Epithelial cell of proximal tubule (primary cell): Measurements from ENCODE around the gene TMEM61. TPM values are rescaled to one million over a fixed set of nuclear protein-coding genes. Genes with fewer than 3 reads are reported as not detected.

Experiments used
- DNase-seq: peaks from one replicate; pipeline ENCODE4 v3.0.0-alpha.2; 2011; ENCODE audit warnings: low read depth
- H3K4me3 ChIP-seq: 2 replicates; pipeline ENCODE4 v1.5.1; 2011; ENCODE audit warnings: low read depth, mild to moderate bottlenecking, low read length
- CTCF ChIP-seq: conservative IDR thresholded peaks from 2 replicates; pipeline ENCODE4 v1.5.1; 2012; ENCODE audit warnings: low read depth, mild to moderate bottlenecking, low read length
- total RNA-seq: library from RNA; depleted of rRNA; stranded (reverse); fragments of >200 nt; gene quantifications from 2 replicates; pipeline ENCODE4 v1.2.3, GENCODE V29; 2015

TMEM61 gene
- total RNA-seq, 1 donor from 2014 or later, result not detected

GRCh38 chr1:54950369-54951163 lies 29.9 kb upstream of the TMEM61 start:
- peak; percentile 66 for DNase-seq
- H3K4me3 ChIP-seq, result no peak overlapping the region
- peak; percentile 83 for TF ChIP-seq CTCF

- no peak for DNase-seq
- no peak overlapping the region for H3K4me3 ChIP-seq
- no peak for TF ChIP-seq CTCF
Observed at GRCh38 chr1:54951810-54952226, 28.6 kb upstream of the TMEM61 start.

- H3K4me3 ChIP-seq, result no peak overlapping the region
- DNase-seq, result peak; percentile 78
- no peak for TF ChIP-seq CTCF
Observed at GRCh38 chr1:54952950-54953718, 27.3 kb upstream of the TMEM61 start.

GRCh38 chr1:54953846-54954245 lies 26.6 kb upstream of the TMEM61 start:
- no peak for TF ChIP-seq CTCF
- DNase-seq, result no peak
- no peak overlapping the region for H3K4me3 ChIP-seq

GRCh38 chr1:54955359-54955758 lies 25.1 kb upstream of the TMEM61 start:
- no peak for TF ChIP-seq CTCF
- no peak overlapping the region for H3K4me3 ChIP-seq
- no peak for DNase-seq

GRCh38 chr1:54956726-54957125 lies 23.7 kb upstream of the TMEM61 start:
- DNase-seq, result no peak
- TF ChIP-seq CTCF, result no peak
- H3K4me3 ChIP-seq, result no peak overlapping the region
